NCI-H2029 (cell line): ENCODE data around the gene PIGU.
"Not testable (repeated sequence)": the region's sequence is repeated elsewhere in the genome, so short reads cannot be mapped to it uniquely, and the experiment has no call there.

ENCODE experiments used
- DNase-seq: peaks from one replicate; lab custom pipeline; 2025; lab: John Stamatoyannopoulos, UW

The PIGU gene

GRCh38 chr20:34532756-34533155 is 144.1 kb downstream of the PIGU start:
- DNase-seq = no peak

GRCh38 chr20:34532320-34532719 is 144.6 kb downstream of the PIGU start:
- no peak for DNase-seq

DNA sequence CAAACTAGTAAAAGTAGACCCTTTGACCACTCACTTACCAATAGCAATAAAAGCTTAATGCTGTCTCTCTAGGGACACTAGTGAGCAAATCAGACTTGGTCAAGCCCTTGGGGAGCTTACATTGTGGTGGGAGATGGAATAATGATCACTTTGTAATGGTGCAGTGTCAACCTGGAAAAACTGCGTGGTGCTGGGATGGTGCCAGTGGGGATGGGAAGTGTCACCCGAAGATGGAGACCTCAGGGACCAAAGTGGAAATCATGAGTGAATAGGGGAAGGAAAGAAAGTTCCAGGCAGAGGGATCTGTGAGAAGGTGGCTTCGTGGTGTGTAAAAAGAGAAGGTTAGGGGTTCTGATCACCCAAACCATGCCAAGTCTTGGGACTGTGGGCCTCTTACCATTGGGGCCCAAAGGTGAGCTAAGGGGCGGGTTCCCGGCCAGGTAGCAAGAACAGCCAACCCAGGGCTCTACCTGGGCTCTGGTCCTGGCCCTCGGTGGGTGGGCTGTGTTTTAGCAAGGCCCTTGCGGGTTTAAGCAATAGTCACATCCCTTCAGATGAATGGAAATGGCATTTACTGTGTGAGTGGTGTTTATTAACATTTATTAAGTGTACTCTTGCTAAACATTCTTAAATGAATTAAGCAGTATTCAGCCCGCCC is 145.2 kb downstream of the PIGU start:
- no peak for DNase-seq

DNA sequence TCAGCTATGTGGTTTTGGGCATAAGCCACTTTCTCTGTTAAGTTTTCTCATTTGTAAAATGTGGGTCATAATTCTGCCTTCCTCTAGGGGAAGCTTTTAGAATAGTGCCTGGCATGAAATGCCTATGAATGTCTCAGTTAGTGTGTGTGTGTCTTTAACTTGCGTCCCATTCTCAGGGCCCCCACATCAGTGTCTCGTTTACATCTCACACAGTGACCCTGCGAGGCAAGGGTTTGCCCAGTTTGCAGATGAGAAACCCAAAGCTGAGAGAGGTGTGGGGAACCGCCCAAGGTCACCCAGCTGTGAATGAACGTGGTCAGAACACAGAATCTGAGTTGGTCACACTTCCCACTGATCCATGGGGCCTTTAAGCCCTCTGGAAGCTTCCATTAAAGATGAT is 146.6 kb downstream of the PIGU start:
- no peak for DNase-seq

DNA sequence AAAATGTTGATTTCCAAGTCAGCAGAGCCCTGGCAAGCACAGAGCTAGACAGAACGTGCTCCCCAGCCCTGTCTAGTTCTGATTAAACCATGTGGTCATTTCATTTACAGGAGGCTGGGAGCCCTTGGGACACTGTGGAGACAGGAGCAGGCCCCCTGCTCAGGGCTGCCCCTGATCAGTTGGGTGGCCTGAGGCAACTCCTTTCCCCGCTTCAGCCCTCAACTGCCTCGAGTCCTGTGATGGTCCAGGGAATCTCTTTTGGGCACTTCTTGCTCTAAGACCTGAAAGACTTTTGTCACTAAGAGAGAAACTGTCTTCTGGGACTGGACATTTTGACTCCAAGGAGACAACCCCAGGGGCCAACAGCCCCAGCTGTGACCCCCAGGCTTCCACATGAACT is 147.2 kb downstream of the PIGU start:
- no peak for DNase-seq

GRCh38 chr20:34528921-34529297 is 148.0 kb downstream of the PIGU start:
- DNase-seq = peak; percentile 55

GRCh38 chr20:34527016-34527415 is 149.9 kb downstream of the PIGU start:
- DNase-seq = no peak

GRCh38 chr20:34526466-34526865 is 150.4 kb downstream of the PIGU start:
- DNase-seq = no peak

DNA sequence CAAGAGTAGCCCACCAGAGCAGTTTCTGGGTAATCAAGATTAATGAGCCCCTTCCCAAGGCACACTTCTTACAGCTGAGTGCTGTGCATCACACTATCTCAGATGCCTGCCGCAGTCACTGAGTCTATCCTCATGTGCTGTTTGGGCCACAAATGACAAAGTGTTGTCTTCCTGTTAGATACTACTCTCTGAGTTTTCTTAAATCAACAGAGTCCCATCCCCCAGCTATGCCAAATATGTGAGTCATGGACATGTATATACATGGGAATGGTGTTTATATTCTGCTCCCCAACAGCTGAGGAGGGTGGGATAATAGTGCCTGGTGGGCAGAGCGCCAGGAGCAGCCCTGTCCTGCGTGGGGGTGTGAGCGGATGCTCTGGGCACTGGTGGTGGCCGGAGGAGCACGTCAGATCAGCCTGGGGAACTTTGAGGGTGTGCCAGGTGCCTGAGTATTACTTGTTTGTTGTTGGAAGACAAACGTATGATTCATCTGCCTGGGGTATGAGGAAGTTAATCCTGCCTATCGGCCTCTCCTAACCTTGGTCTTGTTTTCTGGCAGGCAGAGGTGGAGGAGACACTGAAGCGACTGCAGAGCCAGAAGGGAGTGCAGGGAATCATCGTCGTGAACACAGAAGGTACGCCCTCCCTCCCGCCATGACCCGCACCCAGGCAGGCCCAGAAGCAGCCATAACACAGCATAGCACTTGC is 151.0 kb downstream of the PIGU start:
- DNase-seq = peak; percentile 90

- no peak for DNase-seq
Measured at GRCh38 chr20:34525342-34525708, 151.6 kb downstream of the PIGU start.

GRCh38 chr20:34524426-34524825 is 152.5 kb downstream of the PIGU start:
- DNase-seq = no peak

DNA sequence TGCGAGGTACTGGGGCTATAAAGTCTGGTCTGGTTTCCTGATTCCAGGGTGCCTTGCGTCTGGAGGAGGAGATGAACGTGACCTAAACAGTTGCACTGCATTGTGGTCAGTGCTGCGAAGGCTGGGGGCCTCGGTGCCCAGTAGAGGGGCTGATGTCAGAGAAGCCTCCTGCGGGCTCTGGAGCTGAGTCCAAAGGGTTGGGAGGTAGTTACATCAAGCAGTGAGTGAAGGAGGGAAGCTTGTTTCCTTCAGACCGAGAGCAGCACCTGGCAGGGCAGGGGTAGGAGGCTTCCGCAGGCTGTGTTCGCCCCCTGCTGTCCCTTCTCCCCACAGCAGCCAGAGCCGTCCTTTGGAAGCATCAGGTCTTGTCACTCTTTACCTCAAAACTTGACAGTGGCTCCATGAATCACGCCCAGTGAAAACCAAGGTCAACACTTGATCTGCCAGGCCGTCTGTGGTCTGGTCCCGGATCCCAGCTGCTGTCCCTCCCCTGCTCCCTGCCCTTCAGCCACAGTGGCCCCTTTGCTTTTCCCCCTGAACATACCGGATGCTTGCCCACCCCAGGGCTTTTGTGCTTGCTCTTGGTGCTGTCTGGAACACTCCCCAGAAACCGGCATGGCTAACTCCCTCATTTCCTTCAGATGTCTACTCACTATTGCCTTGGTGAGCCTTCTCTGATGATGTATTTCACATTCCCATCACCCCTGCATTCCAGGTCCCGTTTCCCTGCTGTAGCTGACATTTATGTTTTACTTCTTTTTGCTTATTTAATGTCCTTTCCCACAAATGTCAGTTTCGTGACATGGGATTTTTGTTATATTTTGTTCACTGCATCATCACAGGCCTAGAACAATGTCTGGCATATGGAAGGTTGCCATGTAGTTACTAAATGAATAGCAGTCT is 153.7 kb downstream of the PIGU start:
- DNase-seq = peak; percentile 7

DNA sequence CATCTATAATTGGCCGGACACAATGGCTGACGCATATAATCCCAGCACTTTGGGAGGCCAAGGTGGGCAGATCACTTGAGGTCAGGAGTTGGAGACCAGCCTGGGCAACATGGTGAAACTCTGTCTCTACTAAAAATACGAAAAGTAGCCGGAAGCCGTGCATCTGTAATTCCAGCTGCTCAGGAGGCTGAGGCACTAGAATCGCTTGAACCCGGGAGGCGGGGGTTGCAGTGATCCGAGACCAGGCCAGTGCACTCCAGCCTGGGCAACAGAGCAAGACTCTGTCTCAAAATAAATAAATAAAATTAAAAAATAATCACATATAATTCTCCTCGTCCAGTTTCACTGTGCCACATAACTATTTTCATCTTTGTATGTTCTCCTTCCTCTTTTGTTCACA is 157.1 kb downstream of the PIGU start:
- DNase-seq = not testable (repeated sequence)

DNA sequence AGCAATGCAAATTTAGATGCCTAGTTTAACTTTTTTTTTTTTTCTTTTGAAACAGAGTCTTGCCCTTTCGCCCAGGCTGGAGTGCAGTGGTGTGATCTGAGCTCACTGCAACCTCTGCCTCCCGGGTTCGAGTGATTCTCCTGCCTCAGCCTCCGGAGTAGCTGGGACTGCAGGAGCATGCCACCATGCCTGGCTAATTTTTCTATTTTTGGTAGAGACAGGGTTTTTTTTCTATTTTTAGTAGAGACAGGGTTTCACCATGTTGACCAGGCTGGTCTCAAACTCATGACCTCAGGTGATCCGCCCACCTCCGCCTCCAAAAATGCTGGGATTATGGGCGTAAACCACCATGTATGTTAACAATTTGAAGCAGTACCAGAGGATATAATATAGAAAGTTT is 158.0 kb downstream of the PIGU start:
- DNase-seq = not testable (repeated sequence)

DNA sequence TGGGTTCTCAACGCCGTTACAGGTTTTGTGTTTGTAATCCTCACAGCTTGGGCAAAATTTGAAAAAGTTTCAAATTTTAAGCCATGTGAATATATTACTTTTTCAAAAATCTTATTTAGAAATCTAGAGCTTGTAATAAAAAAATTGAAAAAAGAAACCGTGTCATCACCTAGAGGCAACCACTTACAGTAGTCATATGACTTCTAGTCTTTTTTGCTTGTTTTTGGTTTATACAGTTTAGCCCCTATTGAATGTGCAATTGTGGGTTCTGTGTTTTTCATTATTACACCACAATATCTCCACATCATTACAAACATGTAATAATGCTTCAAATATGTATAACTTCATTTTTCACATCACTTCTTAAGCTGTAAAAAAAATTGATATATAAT is 159.8 kb downstream of the PIGU start:
- DNase-seq = no peak

DNA sequence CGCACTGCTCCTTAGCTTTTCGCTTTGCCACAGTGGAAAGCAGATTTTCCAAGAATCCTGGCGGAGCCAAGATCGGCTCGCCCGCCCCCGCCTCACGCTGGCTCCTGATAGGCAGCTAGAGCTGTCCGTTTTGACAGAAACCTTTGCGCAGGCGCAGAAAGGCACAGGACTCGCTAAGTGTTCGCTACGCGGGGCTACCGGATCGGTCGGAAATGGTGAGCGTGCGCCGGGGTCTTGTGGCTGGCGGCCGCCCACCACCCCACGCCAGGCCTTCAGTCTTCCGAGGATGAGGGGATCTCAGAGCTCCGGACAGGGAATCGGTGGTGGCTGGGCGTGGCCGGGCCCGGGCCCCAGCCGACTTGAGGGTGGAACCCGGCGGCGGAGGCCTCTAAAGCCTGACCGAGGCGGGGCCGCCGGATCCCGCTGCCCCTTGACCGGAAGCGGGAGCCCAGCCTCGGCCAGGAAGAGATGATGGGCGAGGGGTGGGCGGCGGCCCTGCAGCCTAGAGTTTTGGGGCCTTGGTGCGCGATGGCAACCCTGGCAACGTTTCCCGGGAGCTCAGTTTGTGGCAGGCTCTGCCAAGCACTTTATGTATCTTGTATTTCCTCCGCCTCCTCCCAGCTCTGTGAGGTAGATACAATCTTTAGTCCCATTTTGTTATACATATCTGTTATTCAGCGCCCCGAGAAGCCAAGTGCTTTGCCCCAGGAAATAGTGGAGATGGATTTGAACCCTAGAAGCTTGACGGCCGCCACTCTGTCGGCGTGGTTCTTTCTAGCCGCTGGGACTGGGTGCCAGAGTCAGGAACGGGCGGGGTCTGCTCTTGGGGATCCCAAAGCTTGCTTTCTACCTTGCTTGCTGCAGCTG is 160.4 kb downstream of the PIGU start, which contains the start of gene DYNLRB1:
DYNLRB1 (plus strand) TSS at position 176 of the 867 bp plus-strand sequence; CDS start at position 213, 37 bp downstream.
- DNase-seq = peak; percentile 94

- peak; percentile 74 for DNase-seq
Measured at GRCh38 chr20:34515484-34516246, 161.2 kb downstream of the PIGU start.

GRCh38 chr20:34514897-34515483 is 161.9 kb downstream of the PIGU start:
- DNase-seq = no peak

GRCh38 chr20:34514034-34514433 is 162.9 kb downstream of the PIGU start:
- not testable (repeated sequence) for DNase-seq

DNA sequence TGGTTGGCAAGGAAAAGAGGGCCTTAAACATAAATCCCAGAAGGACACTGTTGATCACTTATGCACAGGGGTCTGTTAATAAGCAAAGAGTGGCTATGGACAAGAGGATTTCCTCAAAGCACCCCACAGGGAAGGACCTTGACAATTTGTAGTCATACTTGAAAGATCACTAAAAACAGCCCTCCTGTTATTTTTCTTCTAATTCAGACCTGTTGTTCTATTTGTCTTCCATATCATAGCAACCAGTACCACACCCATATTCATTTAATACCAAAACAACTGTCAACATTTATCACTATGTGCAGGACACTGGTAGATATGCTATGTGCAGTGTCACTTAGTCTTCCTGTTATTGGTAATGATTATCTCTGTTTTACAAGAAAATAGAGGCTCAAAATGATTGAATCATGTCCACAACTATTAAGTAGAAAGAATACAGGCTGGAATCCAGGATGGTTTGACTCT is 163.9 kb downstream of the PIGU start:
- no peak for DNase-seq
